Breast epithelium (tissue), 4 donors: ENCODE measurements around the gene C1QTNF1. TPM values are rescaled to one million over a fixed set of nuclear protein-coding genes. Genes with fewer than 3 reads are reported as not detected.

Experiments
- DNase-seq, 2 donors: peaks; one replicate each; pipeline ENCODE4 v3.0.0-alpha.2; 2019; ENCODE audit warnings: low spot score in 2 of 2
- H3K27ac ChIP-seq, 2 donors: fragments of 200-600 bp; sonication (generic) in 1 of 2; one replicate each; pipeline ENCODE4 v1.5.1; 2016 to 2019; ENCODE audit warnings: mild to moderate bottlenecking in 1 of 2
- H3K27me3 ChIP-seq, 2 donors: fragments of 200-600 bp; sonication (generic) in 1 of 2; one replicate each; pipeline versions ENCODE4 v1.5.1 to v1.6.0; 2017 to 2019; ENCODE audit warnings: control low read depth in 1 of 2, mild to moderate bottlenecking in 1 of 2
- H3K36me3 ChIP-seq: fragments of 200-600 bp; one replicate; pipeline ENCODE4 v1.5.1; 2019
- H3K4me1 ChIP-seq, 2 donors: fragments of 200-600 bp; sonication (generic); one replicate each; pipeline ENCODE4 v1.5.1; 2016 to 2019; ENCODE audit warnings: control low read depth in 1 of 2
- H3K4me3 ChIP-seq, 3 donors: fragments of 200-600 bp; sonication (generic); 1 replicate in 2 of 3; 2 replicates in 1 of 3; pipeline ENCODE4 v1.5.1; 2016 to 2019; ENCODE audit warnings: mild to moderate bottlenecking in 3 of 3, moderate library complexity in 2 of 3
- H3K9me3 ChIP-seq, 2 donors: fragments of 200-600 bp; sonication (generic) in 1 of 2; one replicate each; pipeline ENCODE4 v1.5.1; 2016 to 2019; ENCODE audit warnings: control low read depth in 1 of 2
- POLR2A ChIP-seq: fragments of 450-650 bp; IDR thresholded peaks from one replicate; pipeline ENCODE4 v1.6.1; 2016; ENCODE audit warnings: antibody characterized with exemption, mild to moderate bottlenecking, moderate library complexity
- POLR2AphosphoS5 ChIP-seq, 3 donors: sonication (generic); formaldehyde crosslinking; IDR thresholded peaks; one replicate each; pipeline ENCODE4 v1.6.1; 2017; ENCODE audit warnings: antibody characterized with exemption in 3 of 3
- intact Hi-C: fragments of 100-400 bp; cut with DNase I; formaldehyde crosslinking; loops from one replicate; pipeline ENCODE4 v1.15.1; 2023; ENCODE audit warnings: low total_unique reads
- total RNA-seq, 3 donors: library from RNA; depleted of rRNA; stranded (reverse); fragments of >200 nt; gene quantifications; one replicate each; pipeline ENCODE4 v1.1.0, GENCODE V29; 2016
- TF ChIP-seq, protein P1 (sequence below), 3 donors: fragments of 450-650 bp; IDR thresholded peaks; one replicate each; pipeline ENCODE4 v1.5.1; 2016 to 2017; ENCODE audit warnings: antibody characterized with exemption in 3 of 3, mild to moderate bottlenecking in 3 of 3, moderate library complexity in 3 of 3

Gene C1QTNF1
- total RNA-seq, 3 donors from 2014 or later: 54.0 to 326 (median 61.9) TPM

GRCh38 chr17:78977997-78978973, 45.7 kb upstream of the C1QTNF1 start:
- no peaks in the 10 kb centered on the region for H3K27me3 ChIP-seq
- DNase-seq: no peak
- no peaks in the 10 kb centered on the region for H3K36me3 ChIP-seq
- H3K4me3 ChIP-seq: peak overlapping the region in 2 of 3 donors; percentile 52 to 66
- intact Hi-C loops: loop anchor here (10.0 kb wide), 1 partner anchor 113 kb away; no protein-coding TSS in a partner anchor
- peak overlapping the region; percentile 79 to 92 for H3K27ac ChIP-seq
- TF ChIP-seq, protein P1, sequence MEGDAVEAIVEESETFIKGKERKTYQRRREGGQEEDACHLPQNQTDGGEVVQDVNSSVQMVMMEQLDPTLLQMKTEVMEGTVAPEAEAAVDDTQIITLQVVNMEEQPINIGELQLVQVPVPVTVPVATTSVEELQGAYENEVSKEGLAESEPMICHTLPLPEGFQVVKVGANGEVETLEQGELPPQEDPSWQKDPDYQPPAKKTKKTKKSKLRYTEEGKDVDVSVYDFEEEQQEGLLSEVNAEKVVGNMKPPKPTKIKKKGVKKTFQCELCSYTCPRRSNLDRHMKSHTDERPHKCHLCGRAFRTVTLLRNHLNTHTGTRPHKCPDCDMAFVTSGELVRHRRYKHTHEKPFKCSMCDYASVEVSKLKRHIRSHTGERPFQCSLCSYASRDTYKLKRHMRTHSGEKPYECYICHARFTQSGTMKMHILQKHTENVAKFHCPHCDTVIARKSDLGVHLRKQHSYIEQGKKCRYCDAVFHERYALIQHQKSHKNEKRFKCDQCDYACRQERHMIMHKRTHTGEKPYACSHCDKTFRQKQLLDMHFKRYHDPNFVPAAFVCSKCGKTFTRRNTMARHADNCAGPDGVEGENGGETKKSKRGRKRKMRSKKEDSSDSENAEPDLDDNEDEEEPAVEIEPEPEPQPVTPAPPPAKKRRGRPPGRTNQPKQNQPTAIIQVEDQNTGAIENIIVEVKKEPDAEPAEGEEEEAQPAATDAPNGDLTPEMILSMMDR (IDR thresholded peaks at IDR 0.05): no peak
- TF ChIP-seq POLR2AphosphoS5 (IDR thresholded peaks at IDR 0.05) (no peak), POLR2A (no peak)
- H3K4me1 ChIP-seq: peaks cover 16 to 29% of the 10 kb centered on the region in 2 donors
- H3K9me3 ChIP-seq: no peaks in the 10 kb centered on the region

GRCh38 chr17:78979780-78980623, 44.0 kb upstream of the C1QTNF1 start, which contains the start of gene LGALS3BP:
LGALS3BP (minus strand) TSS chr17:78979923; CDS start chr17:78977191, 2,732 bp downstream.
- H3K4me1 ChIP-seq: peaks cover 16 to 29% of the 10 kb centered on the region in 2 donors
- H3K36me3 ChIP-seq: no peaks in the 10 kb centered on the region
- H3K4me3 ChIP-seq: peak within 1 kb of the TSS; percentile 28 to 66 (median 52)
- peak within 1 kb of the TSS; percentile 78 to 85 for H3K27ac ChIP-seq
- TF ChIP-seq POLR2AphosphoS5 (IDR thresholded peaks at IDR 0.05): peak in 2 of 3 donors; percentile 14 to 26
- TF ChIP-seq, protein P1 (IDR thresholded peaks at IDR 0.05): no peak
- intact Hi-C loops: loop anchor here (10.0 kb wide), 1 partner anchor 115 kb away; no protein-coding TSS in a partner anchor
- no peaks in the 10 kb centered on the region for H3K9me3 ChIP-seq
- no peaks in the 10 kb centered on the region for H3K27me3 ChIP-seq
- DNase-seq: peak in 1 of 2 donors; percentile 57

- H3K36me3 ChIP-seq: no peaks in the 10 kb centered on the region
- intact Hi-C loops: no loop called here
- H3K27me3 ChIP-seq: no peaks in the 10 kb centered on the region
- peaks cover 16 to 29% of the 10 kb centered on the region in 2 donors for H3K4me1 ChIP-seq
- no peak for DNase-seq
- H3K27ac ChIP-seq: peak overlapping the region; percentile 78 to 85
- H3K9me3 ChIP-seq: no peaks in the 10 kb centered on the region
- no peak overlapping the region for H3K4me3 ChIP-seq
- TF ChIP-seq, protein P1 (IDR thresholded peaks at IDR 0.05): no peak
- TF ChIP-seq POLR2AphosphoS5 (IDR thresholded peaks at IDR 0.05): no peak
- no peak for TF ChIP-seq POLR2A
Observed at GRCh38 chr17:78980624-78980972, 43.4 kb upstream of the C1QTNF1 start.

DNA sequence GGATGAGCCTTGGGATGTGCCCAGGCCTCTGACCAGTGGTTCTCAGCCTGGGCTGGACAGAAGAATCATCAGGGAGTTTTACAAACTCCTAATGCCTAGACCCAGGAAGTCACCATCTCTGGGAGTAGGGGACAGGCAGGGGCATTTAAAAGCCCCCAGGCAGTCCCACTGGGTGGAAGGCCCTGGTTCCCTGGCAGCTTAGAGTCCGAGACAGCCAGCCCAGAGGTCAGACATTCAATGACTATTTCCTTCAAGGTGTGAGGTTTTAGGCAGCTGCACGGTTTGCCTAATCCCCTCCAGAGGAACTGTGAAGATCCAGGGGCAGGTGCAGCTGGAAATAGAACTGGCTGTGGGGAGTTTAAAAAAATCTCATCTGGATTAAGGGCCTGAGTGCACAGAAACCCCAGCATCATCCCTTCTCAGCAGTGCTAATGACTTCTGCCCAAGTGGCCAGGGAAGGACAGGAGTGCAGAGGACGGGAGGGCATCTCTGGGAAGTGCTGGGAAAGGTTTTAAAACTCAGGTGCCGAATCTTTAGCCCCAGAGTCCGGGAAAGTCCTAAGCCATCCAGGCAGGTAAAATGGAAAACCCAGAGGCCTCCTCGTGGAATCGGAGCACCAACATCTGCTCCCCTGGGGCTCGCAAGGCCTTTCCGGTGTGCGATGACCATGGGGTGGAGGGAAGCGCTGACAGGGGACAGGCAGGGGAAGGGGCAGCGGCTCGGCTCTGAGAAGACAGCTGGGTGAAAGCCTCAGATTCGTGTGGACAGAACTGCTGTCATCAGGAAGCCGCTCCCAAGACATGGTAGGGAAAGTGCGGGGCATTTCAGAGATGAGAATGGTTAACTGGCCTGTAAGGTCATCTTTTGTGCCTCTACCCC, 42.7 kb upstream of the C1QTNF1 start:
- H3K27ac ChIP-seq: peak overlapping the region in 1 of 2 donors; percentile 85
- H3K27me3 ChIP-seq: no peaks in the 10 kb centered on the region
- intact Hi-C loops: no loop called here
- DNase-seq: no peak
- no peak for TF ChIP-seq POLR2A
- no peak for TF ChIP-seq POLR2AphosphoS5 (IDR thresholded peaks at IDR 0.05)
- TF ChIP-seq, protein P1 (IDR thresholded peaks at IDR 0.05): no peak
- H3K4me3 ChIP-seq: no peak overlapping the region
- H3K4me1 ChIP-seq: peaks cover 15 to 29% of the 10 kb centered on the region in 2 donors
- no peaks in the 10 kb centered on the region for H3K9me3 ChIP-seq
- no peaks in the 10 kb centered on the region for H3K36me3 ChIP-seq
